HG03558 (cell line): Measurements from ENCODE around the gene AP2M1.
"Not testable (repeated sequence)": the region's sequence is repeated elsewhere in the genome, so short reads cannot be mapped to it uniquely, and the experiment has no call there.

Experiments used
- ATAC-seq: cut with Tn5 transposase; IDR thresholded peaks from one replicate; pipeline ENCODE4 v1.9.1; 2021; ENCODE audit warnings: moderate number of reproducible peaks; ENCODE audit not compliant: unreplicated experiment; ENCODE audit errors: extremely low read depth

AP2M1 gene

GRCh38 chr3:184155644-184156521 is 18.8 kb upstream of the AP2M1 start:
- ATAC-seq: no peak

GRCh38 chr3:184156522-184156955 is 18.1 kb upstream of the AP2M1 start:
- ATAC-seq: no peak

GRCh38 chr3:184157206-184157605 is 17.4 kb upstream of the AP2M1 start:
- no peak for ATAC-seq

GRCh38 chr3:184158404-184158803 is 16.3 kb upstream of the AP2M1 start:
- no peak for ATAC-seq

DNA sequence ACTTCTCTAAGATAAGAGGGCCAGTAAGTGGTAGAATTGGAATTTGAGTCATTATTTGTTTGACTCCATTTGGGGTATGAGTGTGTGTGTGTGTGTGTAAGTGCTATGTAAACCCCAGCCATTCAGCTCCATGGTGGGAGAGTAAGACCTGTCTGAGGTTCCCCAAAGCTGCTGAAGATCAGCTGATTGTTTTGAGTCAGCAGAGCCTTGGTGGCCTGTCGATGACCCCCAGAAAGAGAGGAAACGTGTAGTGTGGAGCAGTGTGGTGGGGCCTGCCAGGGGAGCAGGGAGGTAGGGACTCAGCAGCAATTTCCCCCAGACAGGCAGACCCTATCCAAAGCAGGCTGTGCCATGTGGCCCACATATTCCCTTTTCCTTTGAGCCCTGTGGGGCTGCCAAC is 14.2 kb upstream of the AP2M1 start:
- no peak for ATAC-seq

DNA sequence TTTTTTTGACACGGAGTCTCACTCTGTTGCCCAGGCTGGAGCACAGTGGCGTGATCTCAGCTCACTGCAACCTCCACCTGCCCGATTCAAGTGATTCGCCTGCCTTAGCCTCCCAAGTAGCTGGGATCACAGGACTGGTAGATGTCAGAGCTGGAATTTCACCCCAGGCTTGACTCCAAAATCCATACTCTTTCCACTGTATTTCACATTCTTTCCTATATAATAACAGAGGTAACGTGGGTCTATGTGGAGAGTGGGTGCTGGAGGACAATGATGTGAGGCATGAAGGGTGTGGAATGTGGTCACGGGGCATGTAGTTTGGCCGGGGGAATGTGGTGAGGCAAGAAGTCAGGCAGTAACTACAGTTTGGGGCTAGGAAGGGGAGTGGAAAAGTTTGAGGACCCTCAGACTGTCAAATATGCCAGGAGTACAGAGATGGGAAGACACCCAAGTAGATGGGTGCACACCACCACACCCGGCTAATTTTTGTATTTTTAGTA is 12.0 kb upstream of the AP2M1 start:
- ATAC-seq: not testable (repeated sequence)

DNA sequence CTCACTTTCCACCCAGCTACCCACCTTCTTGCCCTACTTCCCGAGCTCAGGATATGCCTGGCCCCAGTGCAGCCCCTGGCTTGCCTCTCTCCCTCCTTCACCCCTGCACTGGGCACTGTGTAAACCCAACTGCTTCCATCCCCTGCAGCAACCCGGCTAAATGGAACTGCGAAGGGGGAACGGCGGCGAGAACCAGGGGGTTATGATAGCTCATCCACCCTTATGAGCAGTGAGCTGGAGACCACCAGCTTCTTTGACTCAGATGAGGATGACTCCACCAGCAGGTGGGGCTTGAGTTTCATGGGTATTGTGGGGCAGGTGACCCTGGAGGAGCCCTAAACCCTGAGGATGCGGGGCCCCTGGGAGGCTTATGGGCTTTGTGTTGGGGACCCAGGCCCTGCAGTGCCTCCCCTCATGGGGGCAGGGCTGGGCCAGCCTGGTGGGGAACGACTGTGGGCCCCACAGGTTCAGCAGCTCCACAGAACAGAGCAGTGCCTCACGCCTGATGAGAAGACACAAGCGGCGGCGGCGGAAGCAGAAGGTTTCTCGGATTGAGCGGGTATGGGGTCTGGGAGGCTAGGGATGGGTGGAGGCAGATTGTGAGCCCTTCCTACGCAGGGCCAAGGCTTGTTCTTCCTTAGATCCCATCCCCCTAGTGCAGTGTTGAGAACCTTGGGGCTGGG is 9.9 kb upstream of the AP2M1 start:
- ATAC-seq: no peak

DNA sequence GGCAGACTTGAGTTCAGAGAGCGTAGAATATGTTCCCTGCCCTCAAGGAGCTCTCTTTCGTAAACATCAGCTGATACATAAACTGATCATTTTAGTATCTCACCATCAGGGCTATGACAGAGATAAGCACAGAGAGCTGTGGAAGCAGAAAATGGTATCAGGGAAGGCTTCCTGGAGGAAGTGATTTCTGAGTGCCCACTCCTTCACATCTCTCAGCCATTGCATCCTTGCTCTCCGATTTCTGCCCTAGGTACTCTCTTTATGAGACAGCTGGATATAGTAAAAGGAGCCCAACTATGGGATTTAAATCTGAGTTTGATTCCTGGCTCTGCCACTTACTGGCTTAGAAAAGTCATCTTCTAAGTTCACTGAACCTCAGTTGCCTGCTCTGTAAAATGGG is 9.1 kb upstream of the AP2M1 start:
- ATAC-seq: no peak

GRCh38 chr3:184166671-184167070 is 8.0 kb upstream of the AP2M1 start:
- no peak for ATAC-seq

DNA sequence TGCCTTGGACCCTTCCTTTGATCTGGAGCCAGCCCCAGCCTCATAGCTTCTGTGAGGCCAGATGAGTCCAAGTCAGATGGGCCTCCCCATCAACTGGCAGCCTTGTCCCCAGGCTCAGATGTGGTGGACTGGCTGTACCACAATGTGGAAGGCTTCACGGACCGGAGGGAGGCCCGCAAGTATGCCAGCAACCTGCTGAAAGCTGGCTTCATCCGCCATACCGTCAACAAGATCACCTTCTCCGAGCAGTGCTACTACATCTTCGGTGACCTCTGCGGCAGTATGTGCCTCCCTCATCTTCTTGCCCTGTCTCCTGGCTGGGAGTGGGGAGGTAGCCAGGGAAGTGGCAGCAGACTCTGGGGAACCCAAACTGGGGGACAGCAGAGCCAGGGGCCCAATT is 6.9 kb upstream of the AP2M1 start:
- ATAC-seq: no peak

- no peak for ATAC-seq
Observed at GRCh38 chr3:184168363-184169120, 6.1 kb upstream of the AP2M1 start.

GRCh38 chr3:184169896-184170875 is 4.5 kb upstream of the AP2M1 start:
- ATAC-seq: no peak

GRCh38 chr3:184171562-184171961 is 3.1 kb upstream of the AP2M1 start:
- no peak for ATAC-seq

DNA sequence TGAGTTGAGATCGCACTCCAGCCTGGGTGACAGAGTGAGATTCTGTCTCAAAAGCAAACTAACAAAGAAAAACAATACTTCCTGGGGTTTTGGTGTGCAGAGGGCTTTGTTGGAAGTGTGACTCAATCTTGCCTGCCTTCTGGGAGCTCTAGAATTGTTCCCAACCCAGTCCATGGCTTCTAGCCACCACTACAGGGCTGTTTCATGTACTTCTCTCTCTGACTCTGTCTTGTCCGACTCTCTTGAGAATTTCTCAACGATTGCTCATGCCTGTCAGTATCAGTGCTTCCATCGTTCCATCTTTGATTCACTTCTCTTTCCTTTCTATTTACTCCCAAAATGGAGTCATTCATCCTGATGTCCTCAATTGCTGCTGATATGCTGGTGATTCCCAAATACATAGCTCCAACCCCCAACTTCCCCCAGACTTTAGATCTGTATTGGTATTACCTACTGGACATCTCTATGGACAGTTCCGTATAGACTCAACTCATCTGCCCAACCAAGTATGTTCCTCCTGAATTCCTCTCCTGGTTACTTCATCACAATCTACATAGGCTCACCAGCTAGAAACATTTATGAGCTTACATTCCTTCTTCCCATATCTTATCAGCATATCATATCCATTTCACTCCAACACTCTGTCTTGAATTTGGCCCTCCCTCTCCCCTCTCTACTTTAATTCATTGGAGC is 1.8 kb upstream of the AP2M1 start:
- no peak for ATAC-seq

DNA sequence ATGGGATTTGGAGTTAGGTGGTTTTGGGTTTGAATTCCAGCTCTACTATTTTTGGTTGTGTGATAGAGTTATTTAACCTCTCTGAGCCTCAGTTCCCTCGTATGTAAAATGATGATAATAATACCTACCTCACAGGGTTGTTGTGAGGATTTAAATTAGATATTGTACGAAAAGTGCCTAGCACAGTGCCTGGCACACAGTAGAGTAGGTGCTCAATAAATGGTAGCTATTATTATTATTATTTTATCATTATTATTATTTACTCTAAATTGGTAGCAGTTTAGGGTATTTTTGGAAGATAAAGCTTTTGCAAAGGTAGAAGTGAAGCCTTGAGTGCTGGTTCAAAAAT is 1.3 kb upstream of the AP2M1 start:
- ATAC-seq: no peak

DNA sequence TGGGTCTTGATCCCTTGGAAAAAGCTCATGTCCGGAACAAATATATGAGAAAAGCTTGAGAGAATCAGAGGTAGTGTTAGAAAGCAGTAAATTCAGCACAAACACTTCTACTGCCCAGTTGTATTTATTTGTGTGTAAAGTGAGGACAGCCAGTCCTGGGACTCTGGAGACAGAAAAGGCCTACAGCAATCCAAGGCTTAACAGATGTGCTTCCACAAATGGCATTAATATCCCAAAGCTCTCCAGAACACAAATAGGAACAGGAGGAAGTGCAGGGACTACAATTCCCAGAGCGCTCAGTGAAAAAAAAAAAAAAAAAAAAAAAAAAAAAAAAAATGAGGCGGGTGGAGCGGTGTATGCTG is 390 bp upstream of the AP2M1 start:
- no peak for ATAC-seq

DNA sequence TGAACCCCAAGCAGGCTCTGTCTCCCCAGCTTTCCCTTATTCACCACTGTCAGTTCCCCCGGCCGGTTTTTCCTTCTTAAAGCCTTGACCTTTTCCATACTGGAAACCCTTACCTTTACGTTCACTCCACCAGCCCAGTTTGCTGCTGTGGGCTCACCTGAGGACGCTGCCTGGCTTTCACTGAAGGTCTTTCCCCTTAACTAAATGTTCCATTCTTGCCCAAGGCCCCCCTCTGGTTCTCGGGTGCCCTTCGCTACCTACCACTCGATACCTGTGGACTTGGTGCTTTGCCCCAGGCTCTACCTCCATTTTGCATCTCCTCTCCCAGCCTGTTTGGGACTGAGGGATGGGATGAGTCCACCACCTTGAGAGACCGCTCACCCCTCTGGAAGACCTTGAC is 851 bp downstream of the AP2M1 start:
- ATAC-seq: no peak

GRCh38 chr3:184175981-184176376 is 1.3 kb downstream of the AP2M1 start:
- ATAC-seq: no peak
